ENCODE measurements around the gene HOXB9.

Gene HOXB9

DNA sequence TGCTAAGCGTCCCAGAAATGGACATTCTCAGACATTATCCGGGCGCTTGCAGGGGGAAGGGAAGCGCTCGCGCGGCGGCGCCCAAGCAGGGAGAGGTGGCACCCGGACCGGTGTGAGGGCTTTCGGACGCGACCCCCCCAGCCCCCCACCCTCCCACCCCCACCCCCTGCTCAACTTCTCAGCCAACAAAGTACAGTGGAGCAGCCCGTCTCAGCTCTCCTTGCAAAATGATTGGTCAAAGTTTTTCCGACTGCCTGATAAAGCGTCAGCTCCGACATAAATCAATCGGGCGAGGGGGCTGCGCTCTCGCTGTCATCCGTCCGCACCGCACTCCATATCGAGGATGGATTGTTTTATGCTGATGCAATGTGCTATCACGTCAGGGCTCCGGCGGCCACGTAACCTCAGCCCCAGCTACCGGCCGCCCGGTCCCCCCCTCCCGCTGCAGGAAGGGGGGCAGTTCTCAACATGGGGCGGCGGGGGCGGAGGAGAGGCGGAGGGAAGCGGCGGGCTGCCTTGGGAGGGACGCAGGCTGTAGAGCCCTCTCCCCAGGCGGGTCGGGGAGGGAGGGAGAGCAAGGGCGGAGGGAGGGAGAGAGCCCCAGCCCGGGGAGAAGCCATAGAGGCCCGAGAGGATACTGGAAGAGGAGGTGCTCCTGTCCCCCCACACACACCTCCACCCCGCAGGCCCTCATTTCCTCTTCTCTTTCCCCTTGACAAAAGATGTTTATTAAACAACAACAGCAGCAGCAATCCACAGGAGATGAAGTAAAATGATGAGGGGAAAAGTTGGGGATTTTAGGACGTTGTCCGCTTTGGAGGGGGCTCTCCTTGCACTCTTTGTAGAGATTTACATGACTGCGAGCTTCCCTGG, at the start of gene HOXB9:
Gene HOXB9 (minus strand): TSS at position 114 of the 873 bp plus-strand sequence. CDS start 89 bp downstream, at position 25.
- DNase-seq, result no peak

- no peak for DNase-seq
Observed at GRCh38 chr17:48672340-48672739, 46.2 kb upstream of the HOXB9 start.

DNA sequence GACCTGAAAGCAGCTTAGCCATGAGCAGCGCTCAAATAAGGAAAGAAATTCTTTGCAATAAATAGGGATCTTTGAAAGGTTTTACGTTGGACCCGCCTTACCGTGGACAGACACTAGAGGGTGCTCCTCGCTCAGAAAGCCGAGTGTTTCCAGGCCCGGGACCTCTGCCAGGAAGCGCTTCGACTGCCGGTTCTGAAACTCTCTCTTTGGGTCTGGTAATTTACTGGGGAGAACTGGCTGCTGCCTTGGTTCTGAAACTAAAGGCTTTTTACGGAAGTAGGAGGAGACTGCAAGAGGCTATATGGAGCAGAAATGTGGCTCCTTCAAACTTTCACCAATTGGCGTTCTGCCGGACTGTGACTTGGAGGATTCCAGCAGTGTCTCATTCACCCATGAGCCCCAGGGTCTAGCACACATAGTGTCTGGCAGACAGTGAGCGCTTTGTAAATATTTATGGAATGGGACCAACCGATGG, 45.6 kb upstream of the HOXB9 start:
- DNase-seq, result peak; percentile 60 to 63

GRCh38 chr17:48663134-48663924, 37.2 kb upstream of the HOXB9 start:
- no peak for DNase-seq

DNA sequence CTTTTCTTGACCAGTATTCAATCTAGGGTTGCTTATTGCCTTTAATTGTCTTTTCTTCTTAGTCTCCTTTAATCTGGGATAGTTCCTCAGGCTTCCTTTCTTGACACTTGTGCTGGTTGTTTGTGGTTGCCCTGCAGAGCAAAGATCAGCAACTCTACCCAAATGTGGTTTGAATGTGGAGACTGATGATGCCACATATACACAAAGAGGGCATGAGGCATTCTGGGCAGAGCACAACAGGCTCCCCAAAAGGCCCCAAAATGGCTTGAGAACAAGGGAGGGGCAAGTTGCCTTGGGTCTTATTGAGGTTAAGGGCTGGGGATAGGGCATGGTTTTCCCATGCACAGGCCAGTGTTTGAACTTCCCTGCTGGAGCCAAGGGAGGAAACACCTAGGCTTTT, 29.8 kb upstream of the HOXB9 start:
- DNase-seq, result no peak

DNA sequence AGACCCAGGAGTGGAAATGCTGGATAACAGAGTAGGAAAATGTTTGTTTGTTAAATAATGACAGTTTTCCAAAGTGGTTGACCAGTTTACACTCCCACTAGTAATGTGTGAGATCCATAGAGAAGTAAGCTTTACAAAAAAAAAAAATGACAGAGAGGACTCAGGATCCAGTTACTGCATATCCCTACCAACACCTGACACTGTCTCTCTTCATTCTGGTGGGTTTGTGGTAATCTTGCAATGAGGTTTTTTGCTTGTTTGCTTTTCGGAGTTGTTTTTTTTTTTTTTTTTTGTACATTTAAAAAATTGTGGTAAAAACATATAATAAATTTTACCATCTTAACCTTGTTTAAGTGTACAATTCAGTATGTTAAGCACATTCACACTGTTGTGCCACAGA, 23.6 kb upstream of the HOXB9 start:
- no peak for DNase-seq

- no peak for DNase-seq
Observed at GRCh38 chr17:48647963-48648245, 21.7 kb upstream of the HOXB9 start.

- no peak for DNase-seq
Observed at GRCh38 chr17:48647103-48647962, 21.2 kb upstream of the HOXB9 start.

GRCh38 chr17:48646183-48647102, 20.3 kb upstream of the HOXB9 start:
- DNase-seq, result no peak

DNA sequence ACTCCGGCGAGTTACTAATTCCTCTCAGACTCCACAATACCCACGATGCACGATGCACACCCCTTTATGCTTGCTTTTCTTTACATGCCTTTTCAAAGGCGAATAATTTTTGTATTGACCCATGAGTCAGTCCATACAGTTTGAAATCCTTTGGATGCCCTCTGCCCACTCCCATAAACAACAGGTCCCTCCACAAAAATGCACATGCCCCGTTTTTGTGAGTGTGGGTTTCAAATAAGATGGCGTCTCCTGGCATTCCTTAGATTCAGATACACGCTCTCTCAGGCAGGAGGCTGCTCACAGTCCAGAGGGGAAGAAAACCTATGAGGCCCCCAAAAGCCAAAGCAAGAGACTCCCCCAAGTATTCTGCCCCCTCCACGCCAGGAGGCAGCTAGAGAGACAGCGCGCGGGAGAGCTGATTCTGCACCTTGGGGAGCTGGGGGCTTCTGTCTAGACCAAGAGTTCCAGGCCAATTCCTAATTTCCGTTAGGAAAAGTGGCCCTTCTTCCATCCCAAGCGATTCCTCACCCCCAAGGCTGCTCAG, 19.6 kb upstream of the HOXB9 start:
- DNase-seq, result no peak

- no peak for DNase-seq
Observed at GRCh38 chr17:48644910-48645557, 18.9 kb upstream of the HOXB9 start.

GRCh38 chr17:48644159-48644558, 18.0 kb upstream of the HOXB9 start:
- DNase-seq, result no peak

DNA sequence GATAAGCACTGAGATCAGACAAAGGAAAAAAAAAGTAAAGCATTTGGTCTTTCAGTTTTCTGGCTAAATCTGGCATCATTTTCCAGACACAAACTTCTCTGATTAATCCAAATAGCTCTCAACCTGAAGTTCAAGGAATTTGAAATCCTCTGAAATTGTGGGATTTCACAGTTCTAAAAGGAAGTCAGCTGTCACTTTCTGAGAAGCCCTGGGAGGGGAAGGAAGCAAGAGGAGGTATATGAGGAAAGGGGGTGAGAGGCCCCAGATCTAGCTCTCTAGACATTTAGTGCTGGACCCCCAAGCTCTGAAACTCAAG, 17.5 kb upstream of the HOXB9 start:
- no peak for DNase-seq

DNA sequence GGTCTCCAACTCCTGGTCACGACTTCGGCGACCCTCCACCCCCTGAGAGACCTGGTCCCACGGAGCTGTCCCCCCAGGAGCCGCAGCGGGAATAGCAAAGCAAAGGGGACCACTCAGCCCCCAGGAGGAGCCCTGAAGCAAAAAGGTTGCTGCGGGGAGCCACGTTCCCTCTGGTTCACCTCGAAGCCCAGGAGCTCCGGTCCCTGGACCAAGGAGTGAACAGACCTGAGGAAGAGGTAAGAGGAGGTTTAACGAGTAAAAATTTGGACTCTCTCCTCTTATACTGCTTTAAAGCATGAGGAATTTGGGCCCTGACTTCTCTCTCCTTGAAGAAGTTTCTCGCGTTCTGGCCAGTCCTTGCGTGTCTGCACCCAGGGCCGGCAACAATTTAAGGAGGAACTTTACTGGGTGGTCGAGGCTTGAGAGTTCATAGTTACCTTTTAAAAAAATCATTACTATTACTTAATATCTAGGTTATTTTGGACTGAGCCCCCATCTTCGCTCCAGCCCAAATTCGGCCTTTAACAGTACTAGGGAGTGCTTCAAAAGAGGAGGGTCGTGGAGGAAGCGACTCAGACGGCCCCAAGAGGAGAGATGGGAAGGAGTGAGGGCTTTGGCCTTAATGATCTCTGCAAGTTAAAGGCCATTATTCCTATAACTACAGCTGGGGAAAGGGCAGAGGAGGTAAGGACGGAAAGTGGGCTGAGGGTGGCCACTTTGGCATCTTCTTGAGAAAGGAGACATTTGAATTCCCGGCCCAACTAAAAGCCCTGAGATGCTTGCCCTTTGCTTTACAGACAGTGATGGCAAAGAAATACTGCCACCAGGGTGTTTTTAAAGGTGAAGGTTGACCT, 16.9 kb upstream of the HOXB9 start:
- no peak for DNase-seq

- no peak for DNase-seq
Observed at GRCh38 chr17:48642059-48642842, 16.1 kb upstream of the HOXB9 start.

- no peak for DNase-seq
Observed at GRCh38 chr17:48641541-48642058, 15.4 kb upstream of the HOXB9 start.

DNA sequence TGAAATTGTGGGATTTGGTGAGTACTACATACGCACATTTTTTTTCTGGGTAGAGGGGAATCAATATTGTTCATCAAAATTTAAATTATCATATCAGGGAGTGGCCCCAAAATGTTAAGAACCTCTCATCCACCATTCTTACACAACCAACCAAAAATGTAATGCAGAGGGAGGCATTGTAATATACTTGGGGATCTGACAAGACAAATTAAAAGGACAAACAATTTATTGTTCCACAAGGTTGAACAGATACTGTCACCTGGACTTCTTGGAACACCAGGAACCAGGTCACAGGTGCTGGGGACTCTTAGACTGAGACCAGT, 14.7 kb upstream of the HOXB9 start:
- DNase-seq, result no peak

GRCh38 chr17:48639982-48640857, 14.1 kb upstream of the HOXB9 start:
- no peak for DNase-seq
